HepG2 (cell line): ENCODE data around the gene P2RY8. TPM values are rescaled to one million over a fixed set of nuclear protein-coding genes. Genes with fewer than 3 reads are reported as not detected.

Experiments used
- ATAC-seq: fragments of 200-7000 bp; cut with Tn5 transposase; 3 replicates; pipeline ENCODE4 v1.9.1; 2020; ENCODE audit warnings: mild to moderate bottlenecking, moderate library complexity
- BruUV-seq: library from RNA; stranded (reverse); fragments of 400-500 nt; replicated peaks from 2 replicates; lab custom pipeline; 2021; lab: Mats Ljungman, UMichigan
- CTCF ChIA-PET: fragments of 300-600 bp; formaldehyde crosslinking; extraction: SDS; loops from one replicate; lab custom pipeline; 2021; ENCODE audit warnings: low total read pairs, inconsistent platforms, low intra/inter-chr PET ratio; lab: Yijun Ruan, JAX
- POLR2A ChIA-PET: fragments of 350-600 bp; sonication (Branson Sonifier 250); formaldehyde crosslinking; loops from one replicate; lab custom pipeline; 2020; ENCODE audit warnings: antibody characterized with exemption, inconsistent platforms; lab: Yijun Ruan, JAX
- DNase-seq: peaks from one replicate; pipeline ENCODE4 v3.0.0-alpha.2; 2015; ENCODE audit warnings: low spot score
- FAIRE-seq: peaks from 3 replicates; lab custom pipeline; 2011; peaks lifted over from hg19 to GRCh38; lab: Jason Lieb, UNC
- H2AFZ ChIP-seq: one replicate; pipeline ENCODE4 v1.6.1; 2011; ENCODE audit warnings: low read length, inconsistent platforms
- H3K27ac ChIP-seq: fragments of 300-600 bp; 3 replicates; pipeline ENCODE4 v1.8.0; 2011; ENCODE audit warnings: mixed run types, mild to moderate bottlenecking, mixed read lengths, low read length, inconsistent platforms; ENCODE audit not compliant: insufficient read depth; ENCODE audit errors: extremely low read length
- H3K27me3 ChIP-seq, 2 experiments: fragments of 200-600 bp in 1 of 2; 2 replicates in 1 of 2; 3 replicates in 1 of 2; pipeline versions ENCODE4 v1.6.0 to v1.8.0; 2011; ENCODE audit warnings: low read length in 2 of 2, mild to moderate bottlenecking in 2 of 2, moderate library complexity in 2 of 2, inconsistent platforms in 1 of 2; ENCODE audit not compliant: insufficient read depth in 2 of 2, control insufficient read depth in 1 of 2
- H3K36me3 ChIP-seq, 2 experiments: fragments of 200-600 bp in 1 of 2; replicated peaks in 1 of 2; 2 replicates in 1 of 2; 3 replicates in 1 of 2; pipeline versions ENCODE4 v1.5.1 to v1.8.0; 2011; ENCODE audit warnings: low read length in 2 of 2, inconsistent platforms in 1 of 2; ENCODE audit not compliant: insufficient read depth in 2 of 2, control insufficient read depth in 1 of 2
- H3K4me1 ChIP-seq: 2 replicates; pipeline ENCODE4 v1.5.1; 2012; ENCODE audit warnings: low read length, inconsistent platforms; ENCODE audit not compliant: insufficient read depth
- H3K4me2 ChIP-seq: 2 replicates; pipeline ENCODE4 v1.6.0; 2011; ENCODE audit warnings: low read depth, low read length, inconsistent platforms
- H3K4me3 ChIP-seq, 3 experiments: fragments of 200-600 bp in 1 of 3; sonication (generic), shearing (Covaris generic) in 1 of 3; replicated peaks in 1 of 3; 2 replicates each; pipeline ENCODE4 v1.5.1; 2011 to 2016; ENCODE audit warnings: low read length in 3 of 3, inconsistent platforms in 2 of 3, low read depth in 2 of 3, mild to moderate bottlenecking in 2 of 3, control low read depth in 1 of 3, mixed read lengths in 1 of 3; ENCODE audit not compliant: insufficient read depth in 1 of 3
- H3K79me2 ChIP-seq: one replicate; pipeline ENCODE4 v1.6.1; 2011; ENCODE audit warnings: low read length, inconsistent platforms; ENCODE audit not compliant: insufficient read depth
- H3K9ac ChIP-seq: 2 replicates; pipeline ENCODE4 v1.6.0; 2011; ENCODE audit warnings: mild to moderate bottlenecking, low read depth, low read length, inconsistent platforms; ENCODE audit not compliant: insufficient read depth
- H3K9me3 ChIP-seq: 2 replicates; pipeline ENCODE4 v1.5.1; 2012; ENCODE audit warnings: mild to moderate bottlenecking, low read length
- H4K20me1 ChIP-seq: 2 replicates; pipeline ENCODE4 v1.6.0; 2011; ENCODE audit warnings: inconsistent platforms, mild to moderate bottlenecking, low read length, moderate library complexity; ENCODE audit not compliant: insufficient read depth
- AKNA ChIP-seq: sonication (generic); formaldehyde crosslinking; IDR thresholded peaks from 2 replicates; pipeline ENCODE4 v1.4.0; 2020; ENCODE audit warnings: missing genetic modification reagents, borderline replicate concordance
- BCL3 ChIP-seq: sonication (generic); formaldehyde crosslinking; IDR thresholded peaks from 2 replicates; pipeline ENCODE4 v1.5.1; 2020; ENCODE audit warnings: mild to moderate bottlenecking, missing genetic modification reagents, moderate library complexity
- BRF2 ChIP-seq: sonication (generic); formaldehyde crosslinking; IDR thresholded peaks from 2 replicates; pipeline ENCODE4 v1.8.1; 2022; ENCODE audit warnings: mild to moderate bottlenecking, missing genetic modification reagents
- FLYWCH1 ChIP-seq: sonication (generic); formaldehyde crosslinking; IDR thresholded peaks from 2 replicates; pipeline ENCODE4 v1.8.1; 2023; ENCODE audit warnings: mild to moderate bottlenecking, missing genetic modification reagents
- FOXA1 ChIP-seq, 2 experiments: fragments of 450-650 bp in 1 of 2; sonication (generic) in 1 of 2; formaldehyde crosslinking in 1 of 2; IDR thresholded peaks; 2 replicates each; pipeline versions ENCODE4 v1.4.0 to v1.6.1; 2016 to 2020; ENCODE audit warnings: missing genetic modification reagents in 1 of 2
- FOXC1 ChIP-seq: sonication (generic); formaldehyde crosslinking; IDR thresholded peaks from 2 replicates; pipeline ENCODE4 v1.8.0; 2022; ENCODE audit warnings: mild to moderate bottlenecking, missing genetic modification reagents, borderline replicate concordance
- FOXK2 ChIP-seq: fragments of 450-650 bp; IDR thresholded peaks from 2 replicates; pipeline ENCODE4 v1.6.1; 2016
- KLF16 ChIP-seq, 2 experiments: sonication (generic) in 1 of 2; formaldehyde crosslinking in 1 of 2; IDR thresholded peaks; 2 replicates each; pipeline versions ENCODE4 v1.6.1 to v1.8.0; 2016 to 2023; ENCODE audit warnings: missing genetic modification reagents in 2 of 2, missing compliant biosample characterization in 1 of 2
- MED8 ChIP-seq: sonication (generic); formaldehyde crosslinking; IDR thresholded peaks from 2 replicates; pipeline ENCODE4 v1.8.1; 2023; ENCODE audit warnings: mild to moderate bottlenecking, missing genetic modification reagents; ENCODE audit not compliant: insufficient replicate concordance
- RNF219 ChIP-seq: sonication (generic); formaldehyde crosslinking; IDR thresholded peaks from 2 replicates; pipeline ENCODE4 v1.5.0; 2020; ENCODE audit warnings: mild to moderate bottlenecking, missing genetic modification reagents
- SMYD3 ChIP-seq: sonication (generic); formaldehyde crosslinking; IDR thresholded peaks from 2 replicates; pipeline ENCODE4 v1.8.1; 2023; ENCODE audit warnings: mild to moderate bottlenecking, missing genetic modification reagents
- U2AF1 ChIP-seq: fragments of 200-400 bp; formaldehyde crosslinking; optimal IDR thresholded peaks from 2 replicates; pipeline ENCODE3; 2017; ENCODE audit warnings: mild to moderate bottlenecking, low read depth, low read length
- YY1 ChIP-seq: IDR thresholded peaks from 2 replicates; pipeline ENCODE4 v1.6.1; 2011; ENCODE audit warnings: low read length, low read depth, moderate library complexity, mild to moderate bottlenecking; ENCODE audit not compliant: insufficient read depth, insufficient replicate concordance
- ZFY ChIP-seq: sonication (generic); formaldehyde crosslinking; IDR thresholded peaks from 2 replicates; pipeline ENCODE4 v1.4.0; 2020; ENCODE audit warnings: missing genetic modification reagents
- ZNF138 ChIP-seq: sonication (generic); formaldehyde crosslinking; IDR thresholded peaks from 2 replicates; pipeline ENCODE4 v1.5.0; 2020; ENCODE audit warnings: mild to moderate bottlenecking, low read depth, missing genetic modification reagents
- ZNF3 ChIP-seq: IDR thresholded peaks from 2 replicates; pipeline ENCODE4 v1.7.0; 2017; ENCODE audit warnings: inconsistent platforms
- ZNF766 ChIP-seq: sonication (generic); formaldehyde crosslinking; IDR thresholded peaks from 2 replicates; pipeline ENCODE4 v1.5.0; 2020; ENCODE audit warnings: missing genetic modification reagents, borderline replicate concordance
- WGBS: methylation state at CpG from one replicate; pipeline ENCODE4 v1.1.6; 2017; ENCODE audit warnings: low lambda C conversion rate; 5-methylcytosine and 5-hydroxymethylcytosine counted together
- in situ Hi-C: cut with HindIII; loops from 2 replicates; pipeline ENCODE4 v1.10.0; 2017; ENCODE audit warnings: low pct_unique_long_range_greater_than_20kb; ENCODE audit not compliant: extremely low pct_ligation_motif_present
- intact Hi-C: fragments of 100-400 bp; cut with micrococcal nuclease; formaldehyde crosslinking; loops from one replicate; pipeline ENCODE4 v1.10.0; 2022; ENCODE audit not compliant: unreplicated experiment
- polyA plus RNA-seq, 8 experiments: library from polyadenylated mRNA; depleted of rRNA in 3 of 8; stranded (reverse) in 7 of 8; unstranded in 1 of 8; fragments of >200 nt; fragmentation: Illumina TruSeq in 4 of 8; extraction: Trizol in 4 of 8; gene quantifications; 2 replicates each; pipeline versions ENCODE4 v1.2.1 to v1.2.3, GENCODE V29; 2011 to 2016; ENCODE audit warnings: low read depth in 4 of 8, missing spikeins in 1 of 8, mixed read lengths in 1 of 8; ENCODE audit not compliant: insufficient read depth in 1 of 8
- total RNA-seq, 5 experiments: library from RNA; depleted of rRNA; stranded (reverse); fragments of >200 nt; fragmentation: Illumina TruSeq; extraction: Trizol; gene quantifications; 2 replicates each; pipeline ENCODE4 v1.2.3, GENCODE V29; 2016; ENCODE audit warnings: low read depth in 1 of 5

Gene P2RY8
- total and polyA plus RNA-seq, 2 of the 13 experiments (the other 11 are each of a cell fraction or from before 2014, with no cell fraction given): 1.0 to 1.3 TPM

GRCh38 chrX:1488141-1488540 lies 48.8 kb downstream of the P2RY8 start:
- WGBS: 69% methylated on average over 2 of the region's 3 CpGs
- no TSS peak for BruUV-seq
- Histone ChIP-seq H3K27ac (no peak overlapping the region), H3K4me1 (peaks cover 13% of the 10 kb centered on the region), H3K27me3 (no peaks in the 10 kb centered on the region), H3K79me2 (no peaks in the 10 kb centered on the region), H2AFZ (no peak overlapping the region), H3K9me3 (no peaks in the 10 kb centered on the region), H3K4me2 (no peak overlapping the region), H3K36me3 (no peaks in the 10 kb centered on the region), H3K4me3 (no peak overlapping the region), H3K9ac (no peak overlapping the region), H4K20me1 (no peaks in the 10 kb centered on the region)
- CTCF ChIA-PET: no interaction called here
- DNase-seq: no peak
- intact Hi-C loops (no loop called here), in situ Hi-C loops (no loop called here)
- ATAC-seq: no peak
- FAIRE-seq: no peak
- POLR2A ChIA-PET: no interaction called here
- TF ChIP-seq FOXC1: no peak
- TF ChIP-seq ZNF3 (CRISPR knock-in tag): no peak
- no peak for TF ChIP-seq YY1
- no peak for TF ChIP-seq RNF219 (CRISPR knock-in tag)
- no peak for TF ChIP-seq BCL3
- no peak for TF ChIP-seq FOXA1 (IDR thresholded peaks at IDR 0.05)
- TF ChIP-seq FOXA1 (CRISPR knock-in tag; IDR thresholded peaks at IDR 0.05): no peak
- no peak for TF ChIP-seq ZFY
- TF ChIP-seq FOXK2: no peak
- TF ChIP-seq U2AF1: no peak
- no peak for TF ChIP-seq AKNA (CRISPR knock-in tag)
- TF ChIP-seq SMYD3: no peak
- TF ChIP-seq BRF2 (CRISPR knock-in tag): no peak
- no peak for TF ChIP-seq ZNF138 (CRISPR knock-in tag)
- no peak for TF ChIP-seq MED8 (CRISPR knock-in tag)
- TF ChIP-seq FLYWCH1 (CRISPR knock-in tag): no peak
- TF ChIP-seq ZNF766: no peak
- no peak for TF ChIP-seq KLF16 (CRISPR knock-in tag; IDR thresholded peaks at IDR 0.05)
